Measurements from ENCODE around the gene TBL3.

Gene TBL3

DNA sequence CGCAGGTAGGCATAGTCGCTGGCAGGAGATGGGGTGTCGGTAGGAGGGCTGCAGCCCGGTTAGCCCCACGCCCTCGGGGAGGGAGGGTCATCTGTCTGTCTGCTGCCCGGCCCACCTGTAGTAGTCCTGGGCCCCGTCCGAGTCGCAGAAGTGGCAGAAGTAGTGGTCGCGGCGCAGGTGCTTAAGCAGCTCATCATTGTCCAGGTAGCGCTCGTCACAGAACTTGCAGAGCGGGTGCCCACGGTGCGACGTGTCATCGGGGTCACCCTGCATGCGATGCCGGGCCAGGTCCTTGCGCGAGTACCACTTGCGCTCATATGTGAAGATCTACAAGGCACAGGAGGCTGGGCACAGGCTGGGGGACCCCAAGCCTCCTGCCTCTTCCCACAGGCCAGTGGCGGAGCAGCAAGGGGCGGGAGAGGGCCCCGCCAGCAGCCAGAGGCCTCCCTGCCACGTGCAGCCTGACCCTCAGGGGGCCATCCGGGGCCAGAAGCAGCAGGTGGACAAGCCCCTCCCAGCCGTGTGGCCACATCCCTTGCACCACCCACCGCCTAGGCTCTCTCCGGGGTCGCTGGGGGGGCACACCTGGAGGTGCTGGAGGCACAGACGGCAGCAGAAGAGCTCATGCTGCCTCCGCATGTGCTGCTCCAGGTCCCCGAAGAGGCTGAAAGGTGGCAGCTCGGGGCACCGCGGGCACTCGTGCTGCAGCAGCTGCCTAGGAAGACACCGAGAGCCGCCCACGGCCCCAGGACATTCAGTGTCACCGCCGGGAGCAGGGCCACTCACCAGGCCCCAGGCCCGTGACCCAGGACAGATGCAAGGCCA is 30.8 kb downstream of the TBL3 start:
- ChIA-PET POLR2A (interaction anchor here (0.6 kb wide), 1 partner anchor 134 kb away, joined by 4 read pairs; no protein-coding TSS in a partner anchor), CTCF (interaction anchor here (0.6 to 3.3 kb wide), 11 partner anchors 8 to 735 kb away, joined by 3 to 39 read pairs (median 12); partner anchors contain the start of genes GFER, NTHL1 and TSC2)
- H3K4me1 ChIP-seq (ENCODE audit: control insufficient read depth, insufficient read depth, low read length) = peaks cover 18% of the 10 kb centered on the region
- peaks cover 0 to 79% of the 10 kb centered on the region in 2 experiments; a peak in 2 of 3 replicates for H3K36me3 ChIP-seq (ENCODE audit: control insufficient read depth in 2 of 2, insufficient read depth in 1 of 2, low read length in 2 of 2)
- H3K4me3 ChIP-seq (ENCODE audit: low read depth, low read length) = no peak overlapping the region
- H3K9me3 ChIP-seq (ENCODE audit: control insufficient read depth, insufficient read depth, low read depth, low read length) = no peaks in the 10 kb centered on the region
- TF ChIP-seq ZNF391 (tag by site-specific recombination; IDR thresholded peaks at IDR 0.05; ENCODE audit: borderline replicate concordance, low read depth) (no peak), EGR2 (tag by site-specific recombination; IDR thresholded peaks at IDR 0.05; ENCODE audit: low read depth) (no peak), ZNF311 (tag by site-specific recombination; IDR thresholded peaks at IDR 0.05; ENCODE audit: borderline replicate concordance) (no peak), ZIC2 (tag by site-specific recombination; IDR thresholded peaks at IDR 0.05) (peak; percentile 69), SCRT2 (tag by site-specific recombination; IDR thresholded peaks at IDR 0.05) (peak; percentile 22; the same call in 1 of the 2 replicates)
- H3K27ac ChIP-seq (ENCODE audit: extremely low read depth, low read depth, low read length) = no peak overlapping the region

GRCh38 chr16:2003231-2003826 is 31.5 kb downstream of the TBL3 start:
- H3K4me3 ChIP-seq (ENCODE audit: low read depth, low read length) = no peak overlapping the region
- peaks cover 0 to 79% of the 10 kb centered on the region in 2 experiments; a peak in 2 of 3 replicates for H3K36me3 ChIP-seq (ENCODE audit: control insufficient read depth in 2 of 2, insufficient read depth in 1 of 2, low read length in 2 of 2)
- TF ChIP-seq, protein P1, sequence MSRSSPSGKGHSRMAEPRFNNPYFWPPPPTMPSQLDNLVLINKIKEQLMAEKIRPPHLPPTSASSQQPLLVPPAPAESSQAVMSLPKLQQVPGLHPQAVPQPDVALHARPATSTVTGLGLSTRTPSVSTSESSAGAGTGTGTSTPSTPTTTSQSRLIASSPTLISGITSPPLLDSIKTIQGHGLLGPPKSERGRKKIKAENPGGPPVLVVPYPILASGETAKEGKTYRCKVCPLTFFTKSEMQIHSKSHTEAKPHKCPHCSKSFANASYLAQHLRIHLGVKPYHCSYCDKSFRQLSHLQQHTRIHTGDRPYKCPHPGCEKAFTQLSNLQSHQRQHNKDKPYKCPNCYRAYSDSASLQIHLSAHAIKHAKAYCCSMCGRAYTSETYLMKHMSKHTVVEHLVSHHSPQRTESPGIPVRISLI (tag by site-specific recombination; IDR thresholded peaks at IDR 0.05) = no peak
- no peak for TF ChIP-seq ZNF776 (tag by site-specific recombination; IDR thresholded peaks at IDR 0.05; ENCODE audit: borderline replicate concordance)
- TF ChIP-seq ZBTB48 (tag by site-specific recombination; IDR thresholded peaks at IDR 0.05) = no peak
- TF ChIP-seq HOXC10 (CRISPR knock-in tag; IDR thresholded peaks at IDR 0.05) = no peak
- TF ChIP-seq ZNF133 (tag by site-specific recombination; IDR thresholded peaks at IDR 0.05) = no peak
- TF ChIP-seq ZNF302 (tag by site-specific recombination; IDR thresholded peaks at IDR 0.05; ENCODE audit: low read depth) = no peak
- TF ChIP-seq GLI2 (tag by site-specific recombination; IDR thresholded peaks at IDR 0.05; ENCODE audit: borderline replicate concordance, low read depth) = no peak
- TF ChIP-seq ZNF138 (tag by site-specific recombination; IDR thresholded peaks at IDR 0.05; ENCODE audit: borderline replicate concordance) = no peak
- TF ChIP-seq ZNF473 (tag by site-specific recombination; IDR thresholded peaks at IDR 0.05) = no peak
- TF ChIP-seq ZNF837 (tag by site-specific recombination; IDR thresholded peaks at IDR 0.05) = no peak
- TF ChIP-seq ZNF555 (tag by site-specific recombination; conservative IDR thresholded peaks at IDR 0.05) = no peak
- TF ChIP-seq ZXDB (tag by site-specific recombination; IDR thresholded peaks at IDR 0.05) = no peak
- no peak for TF ChIP-seq ZNF510 (tag by site-specific recombination; IDR thresholded peaks at IDR 0.05; ENCODE audit: insufficient replicate concordance)
- no peak for TF ChIP-seq INSM2 (tag by site-specific recombination; IDR thresholded peaks at IDR 0.05)
- no peak for TF ChIP-seq ZNF585B (tag by site-specific recombination; IDR thresholded peaks at IDR 0.05)
- no peak for TF ChIP-seq ZNF670 (tag by site-specific recombination; IDR thresholded peaks at IDR 0.05; ENCODE audit: low read depth)
- TF ChIP-seq, protein P2, sequence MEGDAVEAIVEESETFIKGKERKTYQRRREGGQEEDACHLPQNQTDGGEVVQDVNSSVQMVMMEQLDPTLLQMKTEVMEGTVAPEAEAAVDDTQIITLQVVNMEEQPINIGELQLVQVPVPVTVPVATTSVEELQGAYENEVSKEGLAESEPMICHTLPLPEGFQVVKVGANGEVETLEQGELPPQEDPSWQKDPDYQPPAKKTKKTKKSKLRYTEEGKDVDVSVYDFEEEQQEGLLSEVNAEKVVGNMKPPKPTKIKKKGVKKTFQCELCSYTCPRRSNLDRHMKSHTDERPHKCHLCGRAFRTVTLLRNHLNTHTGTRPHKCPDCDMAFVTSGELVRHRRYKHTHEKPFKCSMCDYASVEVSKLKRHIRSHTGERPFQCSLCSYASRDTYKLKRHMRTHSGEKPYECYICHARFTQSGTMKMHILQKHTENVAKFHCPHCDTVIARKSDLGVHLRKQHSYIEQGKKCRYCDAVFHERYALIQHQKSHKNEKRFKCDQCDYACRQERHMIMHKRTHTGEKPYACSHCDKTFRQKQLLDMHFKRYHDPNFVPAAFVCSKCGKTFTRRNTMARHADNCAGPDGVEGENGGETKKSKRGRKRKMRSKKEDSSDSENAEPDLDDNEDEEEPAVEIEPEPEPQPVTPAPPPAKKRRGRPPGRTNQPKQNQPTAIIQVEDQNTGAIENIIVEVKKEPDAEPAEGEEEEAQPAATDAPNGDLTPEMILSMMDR (tag by site-specific recombination; IDR thresholded peaks at IDR 0.05) = no peak
- TF ChIP-seq ZBTB1 (tag by site-specific recombination; IDR thresholded peaks at IDR 0.05) = no peak
- POLR2A ChIA-PET = interaction anchor here (0.6 to 2.1 kb wide), 9 partner anchors 8 to 152 kb away, joined by 3 to 19 read pairs (median 4); partner anchors contain the start of genes NTHL1, TBL3, TRAF7 and TSC2
- CTCF ChIA-PET = interaction anchor here (0.6 to 3.3 kb wide), 23 partner anchors 9 to 1470 kb away, joined by 3 to 39 read pairs (median 6); partner anchors contain the start of genes GFER, NTHL1 and TSC2
- peaks cover 25% of the 10 kb centered on the region for H3K4me1 ChIP-seq (ENCODE audit: control insufficient read depth, insufficient read depth, low read length)
- H3K9me3 ChIP-seq (ENCODE audit: control insufficient read depth, insufficient read depth, low read depth, low read length) = no peaks in the 10 kb centered on the region
- no peak overlapping the region for H3K27ac ChIP-seq (ENCODE audit: extremely low read depth, low read depth, low read length)

Measured in HEK293 (cell line).